ENCODE data around the gene SDC1. TPM values are rescaled to one million over a fixed set of nuclear protein-coding genes. Genes with fewer than 3 reads are reported as not detected.
A peak's percentile ranks its signal among the peaks of the same experiment; 100 is the strongest.
"Not testable (repeated sequence)": the region's sequence is repeated elsewhere in the genome, so short reads cannot be mapped to it uniquely, and the experiment has no call there.

SDC1 gene, protein sequence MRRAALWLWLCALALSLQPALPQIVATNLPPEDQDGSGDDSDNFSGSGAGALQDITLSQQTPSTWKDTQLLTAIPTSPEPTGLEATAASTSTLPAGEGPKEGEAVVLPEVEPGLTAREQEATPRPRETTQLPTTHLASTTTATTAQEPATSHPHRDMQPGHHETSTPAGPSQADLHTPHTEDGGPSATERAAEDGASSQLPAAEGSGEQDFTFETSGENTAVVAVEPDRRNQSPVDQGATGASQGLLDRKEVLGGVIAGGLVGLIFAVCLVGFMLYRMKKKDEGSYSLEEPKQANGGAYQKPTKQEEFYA
- total RNA-seq (2014; rRNA removed; shearing (Covaris generic); ENCODE audit: low replicate concordance), result 187 and 188 TPM in 2 replicates

DNA sequence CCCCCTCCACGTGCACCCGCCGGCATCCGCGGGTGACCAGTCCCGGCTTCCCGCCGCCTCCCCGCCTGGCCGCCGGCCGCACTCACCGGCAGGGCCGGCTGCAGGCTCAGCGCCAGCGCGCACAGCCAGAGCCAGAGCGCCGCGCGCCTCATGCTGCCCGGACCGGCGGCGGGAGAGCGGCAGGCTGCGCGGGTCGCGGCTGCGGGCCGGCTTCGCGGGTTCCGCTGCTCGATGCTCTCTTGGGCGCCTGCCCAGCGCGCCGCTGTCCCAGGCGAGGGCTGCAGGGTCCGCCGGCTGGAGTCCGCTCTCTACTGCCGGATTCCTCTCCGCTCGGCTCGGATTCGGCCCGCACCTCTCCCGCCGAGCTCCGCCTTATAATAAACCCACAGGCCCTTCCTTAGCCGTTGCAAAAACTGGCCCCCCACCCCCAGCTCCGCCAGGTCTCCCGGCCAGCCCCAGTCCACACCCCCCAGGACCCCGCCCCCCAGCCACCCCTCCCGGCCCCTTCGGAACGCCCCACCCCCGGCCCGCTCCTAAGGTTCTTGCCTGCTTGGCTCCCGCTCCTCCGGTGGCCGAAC is at the start of gene SDC1:
Gene SDC1 (minus strand): TSS at position 415 of the 578 bp plus-strand sequence. CDS start 263 bp downstream, at position 152.
- in situ Hi-C loops (cut with HindIII; ENCODE audit: low pct_unique_long_range_greater_than_20kb, low sequenced_read_pairs), result no loop called here
- DNase-seq (ENCODE audit: low read depth), result peak; percentile 73

DNA sequence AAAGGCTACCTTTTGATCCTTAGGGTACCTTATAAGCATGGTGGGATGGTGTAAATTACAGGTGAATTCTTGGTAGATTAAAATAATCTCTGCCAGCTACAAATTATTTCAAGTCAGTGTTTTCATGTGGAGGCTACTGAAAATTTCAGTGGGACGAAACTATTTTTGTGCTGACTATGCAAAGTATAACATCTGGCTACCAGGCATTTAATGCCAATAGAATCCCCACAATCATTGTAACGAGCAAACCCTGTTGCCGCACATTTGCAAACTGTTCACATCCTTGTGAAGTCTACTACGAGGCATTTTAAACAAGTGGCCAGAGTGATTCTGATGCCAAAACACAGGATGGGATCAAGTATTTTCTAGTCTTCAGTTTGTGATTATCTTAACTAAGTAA is 48.1 kb upstream of the SDC1 start:
- in situ Hi-C loops (cut with HindIII; ENCODE audit: low pct_unique_long_range_greater_than_20kb, low sequenced_read_pairs), result no loop called here
- no peak for DNase-seq (ENCODE audit: low read depth)

DNA sequence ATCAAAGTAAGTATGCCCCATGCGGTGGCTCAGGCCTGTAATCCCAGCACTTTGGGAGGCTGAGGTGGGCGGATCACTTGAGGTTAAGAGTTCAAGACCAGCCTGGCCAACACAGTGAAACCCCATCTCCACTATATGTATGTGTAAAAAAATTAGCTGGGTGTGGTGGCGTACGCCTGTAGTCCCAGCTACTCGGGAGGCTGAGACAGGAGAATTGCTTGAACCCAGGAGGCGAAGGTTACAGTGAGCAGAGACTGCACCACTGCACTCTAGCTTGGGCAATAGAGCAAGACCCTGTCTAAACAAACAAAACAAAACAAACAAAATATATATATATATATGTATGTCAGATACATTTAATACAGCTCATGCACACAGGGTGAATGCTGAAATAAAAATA is 43.4 kb upstream of the SDC1 start:
- in situ Hi-C loops (cut with HindIII; ENCODE audit: low pct_unique_long_range_greater_than_20kb, low sequenced_read_pairs); DNase-seq (ENCODE audit: low read depth): not testable (repeated sequence)

DNA sequence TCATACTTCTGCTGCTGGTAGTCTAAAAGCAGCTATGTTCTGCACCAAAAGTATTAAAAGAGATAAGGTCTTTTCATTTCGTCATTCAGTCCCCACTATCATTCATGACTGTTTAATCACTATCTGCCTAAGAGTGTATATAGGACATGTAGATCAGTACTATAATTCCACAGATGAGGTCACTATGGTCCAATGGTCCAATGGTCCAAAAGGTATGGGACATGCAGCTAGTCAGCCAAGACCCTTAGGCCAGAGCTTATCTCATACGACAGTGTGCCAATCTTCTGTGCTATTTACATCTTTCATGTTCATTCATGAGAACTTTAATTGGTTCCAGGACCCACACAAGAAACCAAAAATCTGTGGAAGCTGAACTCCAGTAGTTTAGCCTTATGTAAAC is 42.6 kb upstream of the SDC1 start:
- no peak for DNase-seq (ENCODE audit: low read depth)
- in situ Hi-C loops (cut with HindIII; ENCODE audit: low pct_unique_long_range_greater_than_20kb, low sequenced_read_pairs), result no loop called here

DNA sequence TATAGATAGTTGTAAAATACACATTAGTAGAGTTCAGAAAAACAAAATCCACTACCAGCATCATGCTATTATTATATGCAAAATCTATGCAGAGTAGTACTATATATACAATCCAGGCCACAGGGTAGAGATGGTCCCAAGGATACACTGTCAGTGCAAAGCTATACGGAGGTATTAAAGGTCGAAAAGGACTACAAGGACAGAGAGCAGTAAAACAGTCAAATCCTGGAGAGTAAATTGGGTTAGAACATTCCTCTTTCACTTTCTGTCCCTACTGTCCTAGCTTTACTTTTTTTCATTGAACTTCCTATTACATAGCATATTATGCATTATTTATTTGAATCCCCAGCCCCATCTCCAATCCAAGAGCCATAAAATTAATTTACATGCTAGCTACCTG is 39.7 kb upstream of the SDC1 start:
- in situ Hi-C loops (cut with HindIII; ENCODE audit: low pct_unique_long_range_greater_than_20kb, low sequenced_read_pairs), result no loop called here

DNA sequence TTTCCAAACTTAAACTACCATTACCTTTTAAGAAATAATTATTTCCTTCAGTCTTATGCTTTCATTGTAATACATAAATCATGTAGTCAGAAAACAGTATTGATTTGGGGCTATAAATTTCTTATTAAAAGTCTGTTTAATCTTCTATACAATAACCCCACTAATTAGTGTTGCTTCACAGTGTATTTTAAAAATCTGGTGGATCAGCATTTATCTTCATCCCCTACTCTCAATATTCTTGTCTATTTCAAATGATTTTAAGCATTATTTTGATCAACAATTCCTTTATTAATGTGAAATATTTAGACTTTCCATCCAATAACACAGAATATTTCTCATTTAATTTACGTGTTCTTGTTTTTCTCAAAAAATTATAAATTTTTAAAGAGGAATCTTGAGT is 32.5 kb upstream of the SDC1 start:
- in situ Hi-C loops (cut with HindIII; ENCODE audit: low pct_unique_long_range_greater_than_20kb, low sequenced_read_pairs), result no loop called here
- no peak for DNase-seq (ENCODE audit: low read depth)

More for the DNA sequence above, 39.7 kb upstream of the SDC1 start:
- DNase-seq (ENCODE audit: low read depth), result no peak

DNA sequence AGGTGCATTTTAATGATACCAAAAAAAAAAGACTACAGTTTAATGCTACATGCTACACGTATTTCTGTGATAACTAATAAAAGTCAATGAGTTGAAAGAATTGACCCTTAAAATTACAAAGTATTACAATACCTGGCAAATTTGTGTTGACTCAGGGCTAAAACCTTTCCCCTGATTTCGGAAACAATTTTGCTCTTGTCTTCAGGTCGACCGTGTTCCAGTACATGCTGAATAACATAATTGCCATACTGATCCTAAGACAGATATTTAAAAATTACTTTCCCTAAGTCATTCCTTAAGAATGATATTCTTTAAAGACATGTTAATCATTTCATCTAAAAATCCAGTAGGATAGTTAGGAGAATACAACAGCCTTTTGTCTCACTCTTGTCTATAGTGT is 29.8 kb upstream of the SDC1 start:
- no peak for DNase-seq (ENCODE audit: low read depth)
- in situ Hi-C loops (cut with HindIII; ENCODE audit: low pct_unique_long_range_greater_than_20kb, low sequenced_read_pairs), result no loop called here

DNA sequence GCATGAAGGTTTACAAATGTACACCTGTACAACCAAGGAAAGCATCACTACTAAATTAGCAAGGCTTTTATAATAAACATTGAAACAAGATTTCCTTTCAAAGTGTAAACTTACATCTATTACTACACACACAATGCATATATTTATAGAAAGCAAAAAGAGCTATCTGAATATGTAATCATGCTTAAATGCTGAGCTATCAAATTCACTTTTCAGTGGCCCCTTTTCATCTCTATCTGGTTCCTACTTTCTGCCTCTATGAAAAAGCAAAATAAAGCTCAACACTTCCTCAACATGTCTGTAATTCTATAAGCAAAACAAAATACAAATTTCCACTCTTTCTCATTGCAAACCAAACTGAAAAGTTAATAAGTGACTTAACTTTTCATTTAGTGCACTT is 25.5 kb upstream of the SDC1 start:
- in situ Hi-C loops (cut with HindIII; ENCODE audit: low pct_unique_long_range_greater_than_20kb, low sequenced_read_pairs), result no loop called here
- DNase-seq (ENCODE audit: low read depth), result no peak

DNA sequence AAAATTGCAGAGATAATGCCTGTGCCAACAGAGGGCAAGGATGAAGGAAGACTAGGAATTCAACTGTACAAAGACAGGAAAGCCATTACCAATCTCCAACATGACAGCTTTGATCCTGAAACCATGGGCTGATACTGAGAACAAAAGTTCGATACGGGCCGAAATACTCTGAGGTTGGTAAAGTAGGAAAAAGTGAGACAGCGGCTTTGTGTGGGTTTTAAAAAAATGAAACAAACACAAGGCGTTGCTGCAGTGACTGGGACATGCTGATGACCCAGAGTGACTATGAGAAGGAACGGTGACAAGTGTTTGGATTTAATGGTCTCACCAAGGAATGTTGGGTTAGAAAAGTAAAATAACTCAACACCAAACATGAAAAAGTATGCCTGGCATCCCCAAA is 24.2 kb upstream of the SDC1 start:
- no peak for DNase-seq (ENCODE audit: low read depth)
- in situ Hi-C loops (cut with HindIII; ENCODE audit: low pct_unique_long_range_greater_than_20kb, low sequenced_read_pairs), result no loop called here

DNA sequence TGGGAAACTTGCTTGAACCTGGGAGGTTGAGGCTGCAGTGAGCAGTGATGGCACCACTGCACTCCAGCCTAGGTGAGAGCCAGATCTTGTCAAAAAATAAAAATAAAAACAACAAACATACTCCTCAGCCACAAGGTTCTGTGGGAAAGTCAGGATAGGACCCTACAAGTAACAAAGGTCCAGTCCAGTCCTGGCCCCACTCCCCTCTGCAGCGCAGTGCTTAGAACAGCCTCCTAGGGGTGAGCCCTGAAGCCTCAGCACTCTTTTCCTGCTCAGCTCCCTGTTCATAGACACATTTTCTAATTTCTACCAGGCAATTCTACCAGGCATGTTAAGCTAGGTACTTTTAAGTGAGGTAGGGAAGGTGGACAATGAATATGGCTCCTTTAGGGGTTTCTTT is 22.2 kb upstream of the SDC1 start:
- DNase-seq (ENCODE audit: low read depth), result no peak
- in situ Hi-C loops (cut with HindIII; ENCODE audit: low pct_unique_long_range_greater_than_20kb, low sequenced_read_pairs), result no loop called here

DNA sequence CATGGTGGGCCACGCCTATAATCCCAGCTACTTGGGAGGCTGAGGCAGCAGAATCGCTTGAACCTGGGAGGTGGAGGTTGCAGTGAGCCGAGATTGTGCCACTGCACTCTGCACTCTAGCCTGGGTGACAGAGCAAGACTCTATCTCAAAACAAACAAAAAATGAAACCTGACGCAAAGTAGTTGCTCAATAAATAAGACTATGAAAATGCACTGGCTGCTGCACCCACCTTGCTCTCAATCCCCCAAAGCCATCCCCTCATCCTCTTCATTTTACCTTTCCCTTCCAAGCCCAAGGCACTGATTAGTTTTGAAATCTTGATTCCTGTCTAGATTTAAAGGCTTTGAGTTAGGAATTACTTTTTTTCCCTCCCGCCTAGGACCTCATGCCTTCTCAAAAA is 18.7 kb upstream of the SDC1 start:
- DNase-seq (ENCODE audit: low read depth); in situ Hi-C loops (cut with HindIII; ENCODE audit: low pct_unique_long_range_greater_than_20kb, low sequenced_read_pairs): not testable (repeated sequence)

DNA sequence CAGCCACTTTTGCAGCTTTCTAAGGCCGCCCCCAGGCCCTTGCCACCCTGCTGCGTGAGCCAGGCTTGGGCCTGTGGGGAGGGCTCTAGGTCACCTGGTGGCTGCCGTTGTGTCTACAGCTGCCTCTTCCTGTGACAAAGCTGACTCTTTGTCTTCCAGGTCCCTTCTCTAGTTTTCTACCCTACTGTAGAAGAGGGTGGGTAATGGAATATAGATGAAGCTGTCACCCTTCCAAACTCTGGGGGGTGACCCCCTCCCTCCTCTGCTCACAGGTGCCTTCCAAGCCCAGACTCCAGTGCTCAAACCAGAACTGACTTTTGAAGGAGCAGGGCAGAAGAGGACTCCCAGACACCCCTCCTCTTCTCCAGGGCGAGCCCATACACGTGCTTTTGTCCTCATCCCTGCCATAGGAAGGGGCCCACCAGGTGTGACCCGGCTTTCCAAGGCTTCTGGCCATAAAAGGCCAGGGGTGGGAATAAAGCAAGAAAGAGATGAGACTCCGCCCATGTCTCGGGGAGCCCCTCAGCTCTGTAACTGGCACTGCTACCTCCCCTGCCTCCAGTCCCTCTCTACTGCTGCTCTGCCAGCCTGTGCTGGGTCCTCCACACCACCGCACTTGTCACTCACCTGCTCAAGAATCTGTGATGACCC is 17.9 kb upstream of the SDC1 start:
- DNase-seq (ENCODE audit: low read depth), result no peak
- in situ Hi-C loops (cut with HindIII; ENCODE audit: low pct_unique_long_range_greater_than_20kb, low sequenced_read_pairs), result no loop called here

DNA sequence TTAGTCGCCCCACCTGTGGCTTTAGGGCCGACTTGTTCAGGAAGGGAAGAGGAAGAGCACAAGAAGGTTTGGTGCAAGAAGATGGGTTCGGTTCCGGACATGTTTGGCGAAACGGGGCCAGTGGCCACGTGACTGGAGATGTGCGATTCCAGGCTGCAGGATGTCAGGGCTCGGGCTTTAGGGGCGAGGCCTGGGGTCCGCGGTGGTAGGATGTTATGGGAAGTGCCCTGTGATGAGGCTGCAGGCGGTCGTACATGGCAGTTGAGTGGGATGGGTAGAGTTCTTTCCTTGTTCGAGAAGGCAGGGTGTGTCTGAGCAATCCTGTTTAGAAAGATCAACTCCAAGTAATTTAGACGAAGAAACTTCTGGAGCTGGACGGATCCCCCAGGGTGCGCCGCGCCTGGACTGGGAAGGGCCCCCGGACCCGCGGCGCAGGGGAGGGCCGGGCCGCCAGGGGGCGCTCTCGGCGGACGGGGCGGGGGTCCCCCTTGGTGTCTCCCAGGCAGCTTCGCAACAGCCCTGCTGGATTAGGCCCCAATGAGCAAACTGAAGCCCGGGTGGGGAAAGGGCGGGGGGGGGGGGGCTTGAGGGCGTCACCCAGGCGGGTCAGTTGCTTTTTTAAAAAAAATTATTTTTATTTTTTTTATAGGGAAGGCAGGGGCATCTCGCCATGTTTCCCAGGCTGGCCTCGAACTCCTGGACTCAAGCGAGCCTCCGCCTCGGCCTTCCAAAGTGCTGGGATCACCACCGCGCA is 17.2 kb upstream of the SDC1 start:
- no peak for DNase-seq (ENCODE audit: low read depth)
- in situ Hi-C loops (cut with HindIII; ENCODE audit: low pct_unique_long_range_greater_than_20kb, low sequenced_read_pairs), result no loop called here

DNA sequence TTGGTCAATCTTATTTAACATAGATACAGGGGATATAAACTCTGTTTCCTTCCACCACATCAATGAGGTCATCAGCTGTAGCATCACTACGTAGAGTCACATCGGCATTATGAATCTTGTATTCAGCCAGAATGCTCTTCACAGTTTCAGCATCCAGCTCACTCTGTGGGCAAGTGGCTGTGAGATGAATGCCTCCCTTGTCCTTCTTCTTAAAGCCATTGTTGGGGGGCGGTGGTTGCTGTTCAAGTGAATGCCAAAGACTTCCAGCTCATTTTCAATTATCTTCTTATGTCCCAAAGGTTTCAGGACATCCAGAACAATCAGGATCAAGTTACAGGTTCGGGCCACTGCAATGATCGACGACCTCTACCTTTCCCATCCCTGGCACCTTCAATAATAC is 15.4 kb upstream of the SDC1 start:
- in situ Hi-C loops (cut with HindIII; ENCODE audit: low pct_unique_long_range_greater_than_20kb, low sequenced_read_pairs); DNase-seq (ENCODE audit: low read depth): not testable (repeated sequence)

DNA sequence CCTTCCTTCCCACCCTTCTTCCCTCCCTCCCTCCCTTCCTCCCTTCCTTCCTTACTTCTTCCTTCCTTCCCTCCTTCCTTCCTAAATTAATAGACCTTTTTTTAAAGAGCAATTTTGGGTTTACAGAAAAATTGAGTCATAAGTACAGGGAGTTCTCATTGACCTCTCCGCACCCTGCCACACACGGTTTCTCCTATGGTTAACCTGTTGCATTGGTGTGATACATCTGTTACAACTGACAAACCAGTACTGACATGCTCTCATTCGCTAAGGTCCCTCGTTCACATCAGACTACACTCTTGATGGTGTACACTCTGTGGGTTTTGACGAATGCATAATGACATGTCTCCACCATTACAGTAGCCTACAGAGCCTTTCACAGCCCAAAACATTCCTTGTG is 11.6 kb upstream of the SDC1 start:
- in situ Hi-C loops (cut with HindIII; ENCODE audit: low pct_unique_long_range_greater_than_20kb, low sequenced_read_pairs), result no loop called here
- DNase-seq (ENCODE audit: low read depth), result no peak

DNA sequence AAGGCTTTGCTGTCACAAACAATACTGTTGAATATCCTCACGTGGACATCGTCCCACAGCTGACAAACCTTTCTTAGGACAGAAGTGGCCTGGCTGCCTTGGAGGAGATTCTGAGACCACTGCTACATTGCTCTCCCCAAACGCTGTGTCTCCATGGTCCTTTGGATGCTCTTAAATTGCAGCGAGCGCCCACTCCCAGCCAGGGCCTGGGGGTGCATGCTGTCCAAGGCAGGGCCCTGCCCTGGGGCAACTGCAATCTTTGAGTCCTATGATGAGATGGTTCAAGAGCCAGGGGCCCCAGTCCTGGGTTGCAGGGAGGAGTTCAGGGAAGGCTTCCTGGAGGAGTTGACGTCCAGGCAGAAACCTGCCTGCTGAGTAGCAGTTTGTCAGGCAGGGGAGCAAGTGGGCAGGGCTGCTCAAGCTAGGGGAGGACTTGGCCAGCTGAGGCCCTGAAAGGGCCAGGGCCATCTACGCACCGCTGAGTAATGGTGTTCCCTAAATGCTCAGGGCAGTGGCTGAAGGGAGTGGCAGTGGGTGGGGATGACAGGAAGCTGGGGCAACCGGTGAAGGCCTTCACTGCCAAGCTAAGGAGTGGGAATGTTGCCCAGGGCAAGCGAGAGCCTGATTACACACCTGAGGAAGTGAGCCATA is 10.8 kb upstream of the SDC1 start:
- DNase-seq (ENCODE audit: low read depth), result no peak
- in situ Hi-C loops (cut with HindIII; ENCODE audit: low pct_unique_long_range_greater_than_20kb, low sequenced_read_pairs), result no loop called here

DNA sequence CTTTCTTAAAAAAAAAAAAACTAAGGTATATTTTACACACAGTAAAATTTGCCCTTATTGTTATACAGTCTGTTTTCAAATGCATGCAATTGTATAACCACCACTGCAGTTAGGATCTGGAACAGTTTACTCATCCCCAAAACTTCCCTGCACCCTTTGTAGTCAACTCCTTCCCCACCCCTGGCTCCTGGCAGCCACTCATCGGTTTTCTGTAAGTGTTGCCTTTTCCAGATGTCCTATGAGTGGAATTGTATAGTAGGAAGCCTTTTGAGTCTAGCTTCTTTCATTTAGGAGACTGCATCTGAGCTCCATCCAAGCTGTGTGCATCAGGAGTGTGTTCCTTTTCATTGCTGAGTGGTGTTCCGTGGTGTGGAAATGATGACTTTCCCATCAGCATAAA is 9.7 kb upstream of the SDC1 start:
- in situ Hi-C loops (cut with HindIII; ENCODE audit: low pct_unique_long_range_greater_than_20kb, low sequenced_read_pairs); DNase-seq (ENCODE audit: low read depth): not testable (repeated sequence)

DNA sequence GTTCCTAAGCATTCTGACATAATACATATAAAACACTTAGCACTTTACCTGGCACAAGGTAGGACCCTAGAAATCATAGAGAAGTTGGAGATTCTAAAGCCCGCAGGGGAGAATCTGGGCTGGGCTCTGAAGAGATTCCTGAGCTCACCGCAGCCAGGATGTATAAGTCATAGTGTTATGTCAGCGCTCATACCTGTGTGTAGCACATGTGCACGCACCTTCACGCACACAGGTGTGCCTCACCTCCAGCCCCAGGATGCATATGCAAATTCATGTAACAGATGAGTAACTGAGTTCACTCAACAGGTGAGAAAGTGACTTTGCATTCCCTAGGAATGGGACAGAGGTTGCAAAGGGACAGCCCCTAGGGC is 7.9 kb upstream of the SDC1 start:
- in situ Hi-C loops (cut with HindIII; ENCODE audit: low pct_unique_long_range_greater_than_20kb, low sequenced_read_pairs), result no loop called here

More for the DNA sequence above, 7.9 kb upstream of the SDC1 start:
- DNase-seq (ENCODE audit: low read depth), result no peak
